Uterus (tissue), 4 donors: Measurements from ENCODE around the gene PCDH9. TPM values are rescaled to one million over a fixed set of nuclear protein-coding genes. Genes with fewer than 3 reads are reported as not detected.

Experiments used
- DNase-seq, 2 donors: peaks; one replicate each; pipeline ENCODE4 v3.0.0-alpha.2; 2019 to 2020
- H3K27ac ChIP-seq, 2 donors: fragments of 200-600 bp; sonication (generic); 1 replicate in 1 of 2; 2 replicates in 1 of 2; pipeline ENCODE4 v1.5.1; 2016 to 2018
- H3K27me3 ChIP-seq, 2 donors: fragments of 200-600 bp; sonication (generic); one replicate each; pipeline ENCODE4 v1.5.1; 2018 to 2019; ENCODE audit warnings: control low read depth in 1 of 2
- H3K36me3 ChIP-seq, 2 donors: fragments of 200-600 bp; sonication (generic); one replicate each; pipeline ENCODE4 v1.5.1; 2019; ENCODE audit warnings: control low read depth in 1 of 2
- H3K4me1 ChIP-seq, 2 donors: fragments of 200-600 bp; sonication (generic); one replicate each; pipeline ENCODE4 v1.5.1; 2018 to 2019; ENCODE audit warnings: control low read depth in 1 of 2
- H3K4me3 ChIP-seq, 2 donors: fragments of 200-600 bp; sonication (generic); 1 replicate in 1 of 2; 2 replicates in 1 of 2; pipeline ENCODE4 v1.5.1; 2018 to 2019; ENCODE audit warnings: mild to moderate bottlenecking in 1 of 2
- H3K9me3 ChIP-seq, 2 donors: fragments of 200-600 bp; sonication (generic); one replicate each; pipeline ENCODE4 v1.5.1; 2019; ENCODE audit warnings: control low read depth in 1 of 2
- POLR2A ChIP-seq, 2 donors: fragments of 450-650 bp; IDR thresholded peaks; one replicate each; pipeline ENCODE4 v1.6.1; 2016; ENCODE audit warnings: antibody characterized with exemption in 2 of 2, mild to moderate bottlenecking in 1 of 2, moderate library complexity in 1 of 2
- intact Hi-C: fragments of 100-400 bp; cut with DNase I; formaldehyde crosslinking; loops from one replicate; pipeline ENCODE4 v1.15.1; 2023; ENCODE audit warnings: low total_unique reads
- total RNA-seq, 4 donors: library from RNA; depleted of rRNA in 3 of 4; stranded (reverse); fragments of >200 nt in 3 of 4; gene quantifications; one replicate each; pipeline versions ENCODE4 v1.1.0 to v1.2.4, GENCODE V29; 2014 to 2023
- TF ChIP-seq, protein P1 (sequence below), 4 experiments: fragments of 200-600 bp in 2 of 4; fragments of 450-650 bp in 2 of 4; sonication (generic) in 2 of 4; IDR thresholded peaks; one replicate each; pipeline ENCODE4 v1.5.1; 2016 to 2019; ENCODE audit warnings: antibody characterized with exemption in 4 of 4, mild to moderate bottlenecking in 2 of 4, moderate library complexity in 1 of 4
- donor health status: DM: yes; HTN: yes; CAD: no.

PCDH9 gene
- total RNA-seq, 4 donors from 2014 or later = 0.51 to 45.7 (median 2.1) TPM

GRCh38 chr13:66855131-66855530, 375.0 kb downstream of the PCDH9 start:
- Histone ChIP-seq H3K27ac (no peak overlapping the region), H3K36me3 (no peaks in the 10 kb centered on the region), H3K4me1 (no peaks in the 10 kb centered on the region), H3K9me3 (no peaks in the 10 kb centered on the region), H3K4me3 (no peak overlapping the region), H3K27me3 (no peaks in the 10 kb centered on the region)
- TF ChIP-seq, protein P1, sequence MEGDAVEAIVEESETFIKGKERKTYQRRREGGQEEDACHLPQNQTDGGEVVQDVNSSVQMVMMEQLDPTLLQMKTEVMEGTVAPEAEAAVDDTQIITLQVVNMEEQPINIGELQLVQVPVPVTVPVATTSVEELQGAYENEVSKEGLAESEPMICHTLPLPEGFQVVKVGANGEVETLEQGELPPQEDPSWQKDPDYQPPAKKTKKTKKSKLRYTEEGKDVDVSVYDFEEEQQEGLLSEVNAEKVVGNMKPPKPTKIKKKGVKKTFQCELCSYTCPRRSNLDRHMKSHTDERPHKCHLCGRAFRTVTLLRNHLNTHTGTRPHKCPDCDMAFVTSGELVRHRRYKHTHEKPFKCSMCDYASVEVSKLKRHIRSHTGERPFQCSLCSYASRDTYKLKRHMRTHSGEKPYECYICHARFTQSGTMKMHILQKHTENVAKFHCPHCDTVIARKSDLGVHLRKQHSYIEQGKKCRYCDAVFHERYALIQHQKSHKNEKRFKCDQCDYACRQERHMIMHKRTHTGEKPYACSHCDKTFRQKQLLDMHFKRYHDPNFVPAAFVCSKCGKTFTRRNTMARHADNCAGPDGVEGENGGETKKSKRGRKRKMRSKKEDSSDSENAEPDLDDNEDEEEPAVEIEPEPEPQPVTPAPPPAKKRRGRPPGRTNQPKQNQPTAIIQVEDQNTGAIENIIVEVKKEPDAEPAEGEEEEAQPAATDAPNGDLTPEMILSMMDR (IDR thresholded peaks at IDR 0.05) = no peak
- TF ChIP-seq POLR2A (IDR thresholded peaks at IDR 0.05) = no peak
- no peak for DNase-seq
- intact Hi-C loops = no loop called here

- no peak for DNase-seq
- Histone ChIP-seq H3K27ac (no peak overlapping the region), H3K36me3 (no peaks in the 10 kb centered on the region), H3K4me1 (no peaks in the 10 kb centered on the region), H3K9me3 (no peaks in the 10 kb centered on the region), H3K4me3 (no peak overlapping the region), H3K27me3 (no peaks in the 10 kb centered on the region)
- intact Hi-C loops = no loop called here
- TF ChIP-seq, protein P1 (IDR thresholded peaks at IDR 0.05) = no peak
- no peak for TF ChIP-seq POLR2A (IDR thresholded peaks at IDR 0.05)
These were observed 376.6 kb downstream of the PCDH9 start for GRCh38 chr13:66853564-66853963.

GRCh38 chr13:66849706-66850105, 380.4 kb downstream of the PCDH9 start:
- TF ChIP-seq POLR2A (IDR thresholded peaks at IDR 0.05) = no peak
- TF ChIP-seq, protein P1 (IDR thresholded peaks at IDR 0.05) = no peak
- intact Hi-C loops = no loop called here
- H3K36me3 ChIP-seq = no peaks in the 10 kb centered on the region
- no peaks in the 10 kb centered on the region for H3K9me3 ChIP-seq
- H3K27me3 ChIP-seq = no peaks in the 10 kb centered on the region
- no peaks in the 10 kb centered on the region for H3K4me1 ChIP-seq
- no peak overlapping the region for H3K27ac ChIP-seq
- DNase-seq = no peak
- no peak overlapping the region for H3K4me3 ChIP-seq

DNA sequence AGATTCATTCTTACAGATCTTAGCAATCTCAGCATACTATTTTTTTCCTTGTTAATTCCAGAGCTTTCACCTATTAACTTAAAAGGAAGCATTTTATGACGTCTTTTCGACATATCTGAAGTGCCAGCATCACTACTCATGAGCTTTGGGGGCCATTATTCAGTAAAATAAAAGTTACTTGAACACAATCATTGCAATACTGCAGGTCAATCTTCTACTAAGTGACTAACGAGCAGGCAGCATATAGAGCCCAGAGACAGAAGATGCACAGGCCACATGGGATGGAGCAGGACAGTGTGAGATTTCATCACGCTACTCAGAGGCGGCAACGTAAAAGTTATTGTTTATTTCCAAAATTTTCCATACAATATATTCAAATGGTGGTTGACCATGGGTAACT, 382.6 kb downstream of the PCDH9 start:
- intact Hi-C loops = no loop called here
- DNase-seq = no peak
- H3K36me3 ChIP-seq = no peaks in the 10 kb centered on the region

GRCh38 chr13:66845393-66845792, 384.7 kb downstream of the PCDH9 start:
- DNase-seq = no peak
- intact Hi-C loops = no loop called here
- Histone ChIP-seq H3K4me3 (no peak overlapping the region), H3K36me3 (no peaks in the 10 kb centered on the region), H3K4me1 (no peaks in the 10 kb centered on the region), H3K9me3 (no peaks in the 10 kb centered on the region), H3K27ac (no peak overlapping the region), H3K27me3 (no peaks in the 10 kb centered on the region)
- TF ChIP-seq, protein P1 (IDR thresholded peaks at IDR 0.05) = no peak
- no peak for TF ChIP-seq POLR2A (IDR thresholded peaks at IDR 0.05)

More for the DNA sequence above, 382.6 kb downstream of the PCDH9 start:
- Histone ChIP-seq H3K4me1 (no peaks in the 10 kb centered on the region), H3K27me3 (no peaks in the 10 kb centered on the region), H3K27ac (no peak overlapping the region), H3K4me3 (no peak overlapping the region), H3K9me3 (no peaks in the 10 kb centered on the region)
- TF ChIP-seq, protein P1 (IDR thresholded peaks at IDR 0.05) = no peak
- TF ChIP-seq POLR2A (IDR thresholded peaks at IDR 0.05) = no peak
